Rectal smooth muscle tissue (tissue), 1 donor: ENCODE measurements around the gene IGSF21.

Experiments used
- H3K27ac ChIP-seq: one replicate; pipeline ENCODE4 v1.7.0; 2013; ENCODE audit warnings: low read depth, low read length, inconsistent platforms
- H3K27me3 ChIP-seq: one replicate; pipeline ENCODE4 v1.7.0; 2013; ENCODE audit warnings: low read length; ENCODE audit not compliant: control insufficient read depth, insufficient read depth
- H3K36me3 ChIP-seq: one replicate; pipeline ENCODE4 v1.7.0; 2013; ENCODE audit warnings: low read length; ENCODE audit not compliant: control insufficient read depth, insufficient read depth
- H3K4me1 ChIP-seq: one replicate; pipeline ENCODE4 v1.7.0; 2013; ENCODE audit warnings: low read length; ENCODE audit not compliant: control insufficient read depth, insufficient read depth
- H3K4me3 ChIP-seq: one replicate; pipeline ENCODE4 v1.7.0; 2013; ENCODE audit warnings: low read length
- H3K9ac ChIP-seq: one replicate; pipeline ENCODE4 v1.7.0; 2013; ENCODE audit warnings: low read length

IGSF21 gene

DNA sequence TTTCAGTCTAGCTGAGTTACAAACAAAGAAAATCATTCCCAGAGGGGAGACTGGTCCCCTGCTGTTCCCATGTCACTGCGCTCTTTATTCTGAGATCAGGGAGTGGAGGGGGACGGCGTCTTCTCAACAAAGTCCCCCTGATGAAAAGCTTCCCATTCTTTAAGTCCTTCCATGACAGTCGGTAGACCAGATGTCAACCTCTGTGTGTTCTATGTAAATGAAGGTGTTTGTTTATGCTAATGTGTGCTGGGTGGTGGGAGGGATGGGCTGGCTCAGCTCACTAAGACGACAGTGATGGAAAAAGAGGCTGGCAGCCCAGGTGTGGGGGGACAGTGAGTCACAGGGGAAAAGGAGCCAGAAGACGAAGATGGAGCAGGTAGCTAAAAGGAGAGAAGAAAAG is 225.0 kb downstream of the IGSF21 start:
- Histone ChIP-seq H3K9ac (no peak overlapping the region), H3K27me3 (no peaks in the 10 kb centered on the region), H3K4me1 (no peaks in the 10 kb centered on the region), H3K4me3 (no peak overlapping the region), H3K27ac (no peak overlapping the region), H3K36me3 (no peaks in the 10 kb centered on the region)

DNA sequence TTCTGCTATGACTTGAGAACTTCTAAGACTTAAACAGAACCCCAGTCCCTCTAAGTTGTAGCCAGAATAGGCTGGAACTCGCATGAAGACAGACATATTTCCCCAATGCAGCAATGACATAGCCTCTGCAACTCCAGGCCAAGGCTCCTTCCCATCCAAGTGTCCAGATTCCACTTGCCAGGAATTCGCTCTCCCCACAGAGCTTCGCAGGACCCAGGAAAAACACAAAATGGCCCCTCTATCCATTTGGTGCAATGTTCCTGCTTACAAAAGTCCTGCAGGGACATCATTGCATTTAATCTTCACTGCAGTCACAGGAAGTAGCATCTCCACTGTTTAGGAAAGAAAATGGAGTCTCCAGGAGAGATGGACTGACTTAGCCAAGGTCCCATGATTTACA is 225.6 kb downstream of the IGSF21 start:
- Histone ChIP-seq H3K36me3 (no peaks in the 10 kb centered on the region), H3K4me1 (no peaks in the 10 kb centered on the region), H3K9ac (no peak overlapping the region), H3K27ac (no peak overlapping the region), H3K4me3 (no peak overlapping the region), H3K27me3 (no peaks in the 10 kb centered on the region)

DNA sequence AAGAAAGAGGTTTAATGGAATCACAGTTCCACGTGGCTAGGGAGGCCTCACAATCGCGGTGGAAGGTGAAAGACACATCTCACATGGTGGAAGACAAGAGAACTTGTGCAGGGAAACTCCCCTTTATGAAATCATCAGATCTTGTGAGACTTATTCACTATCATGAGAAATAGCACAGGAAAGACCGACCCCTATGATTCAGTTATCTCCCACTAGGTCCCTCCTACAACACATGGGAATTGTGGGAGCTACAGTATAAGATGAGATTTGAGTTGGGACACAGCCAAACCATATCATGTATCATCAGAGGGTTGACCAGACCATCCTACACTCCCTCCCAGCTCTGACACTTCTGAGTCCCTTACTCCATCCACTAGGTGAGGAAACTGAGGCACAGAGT is 229.2 kb downstream of the IGSF21 start:
- no peak overlapping the region for H3K9ac ChIP-seq
- H3K4me1 ChIP-seq = no peaks in the 10 kb centered on the region
- H3K27ac ChIP-seq = no peak overlapping the region
- H3K27me3 ChIP-seq = no peaks in the 10 kb centered on the region
- no peaks in the 10 kb centered on the region for H3K36me3 ChIP-seq
- no peak overlapping the region for H3K4me3 ChIP-seq

DNA sequence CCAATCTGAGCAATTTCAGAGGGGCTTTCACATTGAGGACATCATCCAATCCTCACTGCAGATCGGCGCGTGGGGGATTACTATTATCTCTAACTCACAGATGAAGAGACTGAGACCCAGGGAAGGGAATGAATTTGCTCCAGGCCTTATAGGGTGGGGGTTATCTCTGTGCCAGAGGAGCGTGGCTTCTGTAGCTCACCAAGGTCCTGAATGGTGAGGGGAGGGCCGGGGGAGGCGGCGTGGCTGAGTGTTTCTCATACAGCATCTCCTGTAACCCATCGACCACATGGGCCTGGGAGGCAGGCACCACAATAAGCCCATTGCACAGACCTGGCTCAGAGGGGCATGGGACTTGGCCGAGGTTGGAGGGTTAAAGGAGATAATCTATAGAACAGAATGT is 230.2 kb downstream of the IGSF21 start:
- Histone ChIP-seq H3K4me3 (no peak overlapping the region), H3K9ac (no peak overlapping the region), H3K36me3 (no peaks in the 10 kb centered on the region), H3K27me3 (no peaks in the 10 kb centered on the region), H3K4me1 (no peaks in the 10 kb centered on the region), H3K27ac (no peak overlapping the region)

DNA sequence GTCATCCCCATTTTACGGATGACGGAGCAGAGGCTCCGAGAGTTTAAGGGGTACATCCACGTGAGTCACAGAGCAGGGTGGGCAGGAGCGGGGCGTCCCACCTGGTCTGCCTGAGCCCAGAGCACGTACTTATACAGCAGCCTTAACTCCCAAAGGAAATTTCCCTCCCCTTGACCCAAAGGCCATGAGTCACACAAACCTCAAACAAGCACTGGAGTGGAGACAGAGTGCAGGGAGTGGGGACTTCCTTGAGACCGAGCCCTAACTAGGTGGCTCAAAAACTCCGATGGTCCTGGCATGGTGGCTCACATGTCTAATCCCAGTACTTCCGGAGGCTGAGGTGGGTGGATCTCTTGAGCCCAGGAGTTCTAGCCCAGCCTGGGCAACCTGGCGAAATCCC is 231.6 kb downstream of the IGSF21 start:
- Histone ChIP-seq H3K9ac (no peak overlapping the region), H3K4me3 (no peak overlapping the region), H3K27ac (no peak overlapping the region)

DNA sequence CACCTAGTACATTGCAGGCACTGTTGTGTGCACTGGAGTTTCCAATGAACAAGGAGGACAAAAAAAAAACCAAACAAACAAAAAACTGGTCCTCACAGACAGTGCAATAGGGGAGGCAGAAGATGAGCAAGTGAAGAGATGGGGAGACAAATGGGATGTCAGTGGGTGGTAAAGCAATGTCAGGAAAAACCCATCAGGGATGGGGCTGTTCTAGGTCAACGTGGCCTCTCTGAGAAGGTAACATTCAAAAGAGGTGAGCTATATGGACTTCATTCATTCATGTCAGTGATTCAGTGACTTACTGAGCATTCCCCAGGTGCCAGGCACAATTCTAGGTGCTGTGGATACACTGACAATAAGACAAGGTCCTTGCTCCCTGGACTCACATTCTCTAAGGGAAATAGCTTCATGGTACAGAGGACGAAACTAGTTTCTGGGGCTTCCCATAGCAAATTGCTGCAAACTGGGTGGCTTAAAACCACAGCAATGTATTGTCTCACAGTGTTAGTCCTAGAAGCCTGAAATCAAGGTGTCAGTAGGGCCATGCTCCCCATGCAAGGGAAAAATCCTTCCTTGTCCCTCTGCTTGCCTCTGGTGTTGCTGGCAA is 232.7 kb downstream of the IGSF21 start:
- H3K27ac ChIP-seq = no peak overlapping the region
- H3K36me3 ChIP-seq = no peaks in the 10 kb centered on the region
- H3K9ac ChIP-seq = no peak overlapping the region
- no peaks in the 10 kb centered on the region for H3K4me1 ChIP-seq
- no peak overlapping the region for H3K4me3 ChIP-seq
- no peaks in the 10 kb centered on the region for H3K27me3 ChIP-seq

More for the DNA sequence above, 231.6 kb downstream of the IGSF21 start:
- Histone ChIP-seq H3K27me3 (no peaks in the 10 kb centered on the region), H3K36me3 (no peaks in the 10 kb centered on the region), H3K4me1 (no peaks in the 10 kb centered on the region)

DNA sequence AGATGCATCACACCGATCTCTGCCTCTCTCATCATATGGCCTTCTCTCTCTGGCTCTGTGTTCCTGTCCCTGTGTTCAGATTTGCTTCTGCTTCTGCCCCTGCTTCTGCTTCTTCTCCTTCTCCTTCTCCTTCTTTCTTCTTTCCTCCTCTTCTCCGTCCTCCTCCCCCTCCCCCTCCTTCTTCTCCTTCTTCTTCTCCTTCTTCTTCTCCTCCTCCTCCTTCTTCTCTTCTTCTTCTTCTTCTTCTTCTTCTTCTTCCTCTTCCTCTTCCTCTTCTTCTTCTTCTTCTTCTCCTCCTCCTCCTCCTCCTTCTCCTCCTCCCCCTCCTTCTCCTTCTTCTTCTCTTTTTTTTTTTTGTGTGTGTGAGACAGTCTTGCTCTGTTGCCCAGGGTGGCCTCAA is 233.2 kb downstream of the IGSF21 start:
- H3K36me3 ChIP-seq = no peaks in the 10 kb centered on the region
- H3K9ac ChIP-seq = no peak overlapping the region
- no peak overlapping the region for H3K27ac ChIP-seq
- no peaks in the 10 kb centered on the region for H3K27me3 ChIP-seq
- H3K4me3 ChIP-seq = no peak overlapping the region
- no peaks in the 10 kb centered on the region for H3K4me1 ChIP-seq

DNA sequence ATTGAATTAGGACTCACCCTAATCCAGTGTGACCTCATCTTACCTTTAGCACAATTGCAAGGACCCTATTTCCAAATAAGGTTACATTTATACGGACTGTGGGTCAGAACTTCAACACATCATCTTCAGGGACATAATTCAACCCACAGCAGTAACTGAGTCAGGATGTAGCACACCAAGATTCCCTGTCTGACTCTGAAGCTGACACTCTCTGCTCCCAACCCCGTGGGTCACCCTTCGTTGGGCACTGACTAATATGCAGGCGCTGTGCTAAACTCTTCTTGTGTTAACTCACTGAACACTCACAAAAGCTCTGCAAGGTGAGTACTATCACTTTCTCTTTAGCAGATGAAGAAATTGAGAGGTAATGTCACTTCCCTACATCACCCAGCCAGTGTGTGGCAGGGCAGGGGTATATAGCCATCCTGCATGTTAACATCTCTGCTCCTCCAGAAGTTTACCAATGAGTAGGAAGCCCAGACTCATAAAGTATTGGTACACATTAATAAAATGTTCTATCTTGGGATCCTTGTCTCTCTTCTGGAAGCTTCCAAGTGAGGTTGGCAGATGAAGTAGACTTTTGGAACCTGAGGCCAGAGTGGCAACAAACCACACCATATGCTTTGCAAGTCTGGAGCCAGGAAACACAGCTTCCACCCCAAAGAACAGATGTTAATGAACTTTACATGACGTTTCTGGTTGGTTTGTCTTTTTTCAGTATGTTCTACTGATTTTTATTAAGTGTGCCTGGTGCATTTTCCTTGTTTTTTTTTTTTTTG is 233.9 kb downstream of the IGSF21 start:
- H3K36me3 ChIP-seq = no peaks in the 10 kb centered on the region

DNA sequence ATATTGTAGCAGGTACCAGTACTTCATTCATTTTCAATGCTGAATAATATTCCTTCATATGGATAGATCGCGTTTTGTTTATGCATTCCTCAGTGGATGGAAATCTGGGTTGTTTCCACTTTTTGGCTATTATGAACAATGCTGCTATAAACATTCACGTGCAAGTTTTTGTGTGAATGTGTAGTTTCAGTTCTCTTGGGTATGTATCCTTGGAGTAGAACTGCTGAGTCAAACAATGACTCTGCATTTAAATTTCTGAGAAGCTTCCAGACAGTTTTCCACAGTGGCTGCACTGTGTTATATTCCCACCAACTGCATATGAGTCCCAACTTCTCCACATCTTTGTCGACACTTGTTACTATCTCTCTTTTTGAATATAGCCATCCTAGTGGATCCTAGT is 235.1 kb downstream of the IGSF21 start:
- no peaks in the 10 kb centered on the region for H3K27me3 ChIP-seq
- H3K4me3 ChIP-seq = no peak overlapping the region
- no peaks in the 10 kb centered on the region for H3K36me3 ChIP-seq
- no peak overlapping the region for H3K27ac ChIP-seq
- H3K4me1 ChIP-seq = no peaks in the 10 kb centered on the region
- H3K9ac ChIP-seq = no peak overlapping the region

More for the DNA sequence above, 233.9 kb downstream of the IGSF21 start:
- Histone ChIP-seq H3K4me3 (no peak overlapping the region), H3K9ac (no peak overlapping the region), H3K4me1 (no peaks in the 10 kb centered on the region), H3K27me3 (no peaks in the 10 kb centered on the region), H3K27ac (no peak overlapping the region)

DNA sequence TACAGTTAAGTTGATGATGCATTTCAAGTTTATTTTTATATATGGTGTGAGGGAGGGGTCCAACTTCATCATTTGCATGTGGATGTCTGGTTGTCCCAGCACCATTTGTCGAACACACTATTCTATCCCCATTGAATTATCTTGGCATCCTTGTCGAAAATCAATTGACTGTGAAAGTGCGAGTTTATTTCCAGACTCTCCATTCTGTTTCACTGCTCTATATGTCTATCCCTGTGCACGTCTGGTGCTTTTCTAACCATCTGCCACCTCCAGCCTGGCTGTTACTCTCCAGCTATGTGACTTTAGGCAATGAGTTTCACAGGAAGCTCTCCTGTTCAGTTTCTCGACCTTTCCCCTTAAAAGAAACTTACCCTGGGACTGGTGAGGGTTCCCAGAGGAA is 236.0 kb downstream of the IGSF21 start:
- H3K4me3 ChIP-seq = no peak overlapping the region
- H3K27me3 ChIP-seq = no peaks in the 10 kb centered on the region
- no peak overlapping the region for H3K27ac ChIP-seq
- no peaks in the 10 kb centered on the region for H3K36me3 ChIP-seq
- H3K4me1 ChIP-seq = no peaks in the 10 kb centered on the region
- H3K9ac ChIP-seq = no peak overlapping the region

DNA sequence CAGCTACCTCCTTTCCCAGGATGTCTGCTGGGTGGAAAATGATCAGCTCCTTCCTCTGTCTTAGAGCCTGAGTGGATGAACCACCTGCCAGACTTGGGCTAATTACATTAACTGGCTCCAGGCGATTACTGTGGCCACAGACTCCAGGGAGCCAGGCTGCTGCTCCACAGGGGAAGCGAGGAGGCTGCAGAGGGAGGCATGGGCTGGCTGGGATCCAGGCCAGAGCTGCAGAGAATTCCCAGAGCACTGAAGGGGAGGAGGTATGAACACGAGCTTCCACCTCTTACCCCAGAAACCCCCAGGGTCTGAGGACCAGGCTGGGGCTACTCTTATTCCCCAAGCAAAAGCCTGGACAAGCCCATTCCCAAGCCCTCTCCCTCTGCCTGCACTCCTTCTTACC is 237.2 kb downstream of the IGSF21 start:
- Histone ChIP-seq H3K4me3 (no peak overlapping the region), H3K9ac (no peak overlapping the region), H3K4me1 (no peaks in the 10 kb centered on the region), H3K36me3 (no peaks in the 10 kb centered on the region), H3K27me3 (no peaks in the 10 kb centered on the region), H3K27ac (no peak overlapping the region)

DNA sequence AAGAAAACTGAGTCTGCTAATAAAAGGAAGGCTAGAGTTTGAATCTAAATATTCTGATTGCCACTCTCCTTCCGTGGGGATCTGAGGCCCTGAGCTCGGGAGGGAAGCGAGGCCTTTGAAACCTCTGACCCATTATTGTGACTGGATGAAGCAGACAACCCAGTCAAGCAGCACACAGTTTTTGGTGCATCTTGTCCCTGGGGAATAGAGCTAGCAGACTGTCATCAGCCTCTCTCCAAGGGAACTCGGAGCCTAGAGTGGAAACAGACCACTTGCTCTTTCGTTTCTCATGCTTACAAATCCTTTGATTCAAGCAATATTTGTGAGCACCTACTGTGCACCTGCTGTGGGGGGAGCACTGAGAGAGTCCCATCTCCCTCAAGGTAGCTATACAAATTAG is 240.0 kb downstream of the IGSF21 start:
- H3K4me1 ChIP-seq = no peaks in the 10 kb centered on the region
- no peaks in the 10 kb centered on the region for H3K36me3 ChIP-seq
- H3K27ac ChIP-seq = no peak overlapping the region
- H3K27me3 ChIP-seq = peaks cover 4% of the 10 kb centered on the region
- no peak overlapping the region for H3K9ac ChIP-seq
- no peak overlapping the region for H3K4me3 ChIP-seq

DNA sequence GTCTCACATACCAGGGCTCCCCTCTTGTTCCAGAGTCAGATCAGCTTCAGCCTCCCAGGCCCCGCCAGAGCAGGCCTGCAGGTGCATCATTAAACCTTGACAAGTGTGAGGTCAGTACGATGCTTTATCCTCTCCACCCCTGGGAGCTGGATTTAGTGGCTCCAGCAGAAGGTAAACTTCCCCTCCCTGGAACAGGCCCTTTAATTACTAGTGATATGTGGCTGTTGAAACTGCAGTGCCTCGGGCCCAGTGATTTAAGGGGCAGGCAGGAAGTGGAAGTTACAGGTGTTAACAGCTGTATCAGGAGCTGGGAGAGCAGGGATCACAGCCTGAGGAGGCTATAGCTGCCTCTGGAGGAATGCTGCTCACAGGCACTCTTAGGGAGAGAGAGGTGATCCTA is 240.8 kb downstream of the IGSF21 start:
- no peak overlapping the region for H3K4me3 ChIP-seq

More for the DNA sequence above, 240.8 kb downstream of the IGSF21 start:
- Histone ChIP-seq H3K27ac (no peak overlapping the region), H3K36me3 (no peaks in the 10 kb centered on the region), H3K4me1 (no peaks in the 10 kb centered on the region), H3K27me3 (peaks cover 4% of the 10 kb centered on the region), H3K9ac (no peak overlapping the region)
